Tibial nerve (tissue), 3 donors: Measurements from ENCODE around the gene GPC6.

ENCODE experiments used
- CTCF ChIP-seq, 5 experiments: fragments of 200-600 bp in 3 of 5; fragments of 450-650 bp in 2 of 5; sonication (generic) in 3 of 5; IDR thresholded peaks; one replicate each; pipeline ENCODE4 v1.5.1; 2016 to 2019; ENCODE audit warnings: antibody characterized with exemption in 5 of 5, mild to moderate bottlenecking in 3 of 5, moderate library complexity in 2 of 5
- POLR2A ChIP-seq, 2 donors: fragments of 450-650 bp; IDR thresholded peaks; one replicate each; pipeline ENCODE4 v1.6.1; 2017; ENCODE audit warnings: antibody characterized with exemption in 2 of 2, mild to moderate bottlenecking in 2 of 2, moderate library complexity in 2 of 2

DNA sequence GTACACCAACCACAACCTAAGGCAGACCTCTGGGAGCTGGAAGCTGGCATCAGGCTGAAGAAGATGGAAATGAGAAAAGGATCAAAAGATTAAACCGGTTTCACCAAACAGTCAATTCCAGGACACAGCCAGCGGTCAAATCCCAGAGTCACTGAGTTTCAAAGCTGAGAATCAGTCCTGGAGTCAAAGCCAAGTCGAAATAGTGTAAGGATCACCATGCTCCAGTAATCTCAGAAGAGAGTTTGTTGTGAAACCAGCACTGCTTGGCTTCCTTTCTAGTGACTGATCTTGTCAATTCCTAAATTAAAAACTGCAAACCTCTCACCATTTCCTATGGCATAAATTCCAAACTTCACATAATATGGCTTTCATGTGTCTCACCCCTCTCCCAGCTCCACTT, 198.8 kb downstream of the GPC6 start:
- TF ChIP-seq POLR2A (IDR thresholded peaks at IDR 0.05) (no peak), CTCF (IDR thresholded peaks at IDR 0.05) (no peak)
